NOMO-1 treated with DMSO at 0.1 percent for 48 hours (cell line): ENCODE measurements around the gene CCDC192.
A peak's percentile ranks its signal among the peaks of the same experiment; 100 is the strongest.

Experiments used
- DNase-seq: peaks from one replicate; lab custom pipeline; 2025; ENCODE audit not compliant: unreplicated experiment; lab: John Stamatoyannopoulos, UW

CCDC192 gene

GRCh38 chr5:127872494-127872893 lies 169.3 kb downstream of the CCDC192 start:
- DNase-seq, result no peak

- peak; percentile 56 for DNase-seq
These were observed 172.2 kb downstream of the CCDC192 start for GRCh38 chr5:127875235-127876021.

- DNase-seq, result no peak
These were observed 173.2 kb downstream of the CCDC192 start for GRCh38 chr5:127876384-127876783.

- DNase-seq, result peak; percentile 15
These were observed 175.1 kb downstream of the CCDC192 start for GRCh38 chr5:127878174-127878750.

- no peak for DNase-seq
These were observed 181.2 kb downstream of the CCDC192 start for GRCh38 chr5:127884416-127884815.

GRCh38 chr5:127885176-127885575 lies 182.0 kb downstream of the CCDC192 start:
- no peak for DNase-seq

- DNase-seq, result no peak
These were observed 182.9 kb downstream of the CCDC192 start for GRCh38 chr5:127886081-127886480.

- no peak for DNase-seq
These were observed 184.1 kb downstream of the CCDC192 start for GRCh38 chr5:127887282-127887681.

- DNase-seq, result no peak
These were observed 188.8 kb downstream of the CCDC192 start for GRCh38 chr5:127891942-127892341.

- no peak for DNase-seq
These were observed 189.4 kb downstream of the CCDC192 start for GRCh38 chr5:127892467-127893207.

GRCh38 chr5:127893232-127893631 lies 190.0 kb downstream of the CCDC192 start:
- DNase-seq, result no peak

GRCh38 chr5:127894461-127894860 lies 191.3 kb downstream of the CCDC192 start:
- no peak for DNase-seq

GRCh38 chr5:127898551-127899213 lies 195.5 kb downstream of the CCDC192 start:
- DNase-seq, result peak; percentile 2

GRCh38 chr5:127899214-127899610 lies 196.0 kb downstream of the CCDC192 start:
- DNase-seq, result no peak

- DNase-seq, result no peak
These were observed 203.5 kb downstream of the CCDC192 start for GRCh38 chr5:127906562-127907204.

- no peak for DNase-seq
These were observed 204.7 kb downstream of the CCDC192 start for GRCh38 chr5:127907907-127908306.

- DNase-seq, result peak; percentile 27
These were observed 205.9 kb downstream of the CCDC192 start for GRCh38 chr5:127909066-127909465.

- no peak for DNase-seq
These were observed 206.6 kb downstream of the CCDC192 start for GRCh38 chr5:127909821-127910220.

- DNase-seq, result no peak
These were observed 207.2 kb downstream of the CCDC192 start for GRCh38 chr5:127910307-127910956.

GRCh38 chr5:127911619-127912018 lies 208.4 kb downstream of the CCDC192 start:
- no peak for DNase-seq
